Fibroblast of lung (primary cell): Measurements from ENCODE around the gene C6orf141. TPM values are rescaled to one million over a fixed set of nuclear protein-coding genes. Genes with fewer than 3 reads are reported as not detected.

Source experiments
- DNase-seq, 2 donors: peaks; one replicate each; pipeline versions ENCODE4 v3.0.0 to v3.0.0-alpha.2; 2010; ENCODE audit warnings: low read depth in 2 of 2
- H2AFZ ChIP-seq: 2 replicates; pipeline ENCODE4 v1.5.1; 2012; ENCODE audit warnings: low read length, control low read depth, inconsistent platforms
- H3K27ac ChIP-seq: 2 replicates; pipeline ENCODE4 v1.5.1; 2011; ENCODE audit warnings: low read length, control low read depth; ENCODE audit not compliant: insufficient read depth
- H3K27me3 ChIP-seq: 2 replicates; pipeline ENCODE4 v1.5.1; 2011; ENCODE audit warnings: mild to moderate bottlenecking, low read length; ENCODE audit not compliant: control insufficient read depth, insufficient read depth
- H3K36me3 ChIP-seq: 2 replicates; pipeline ENCODE4 v1.5.1; 2011; ENCODE audit warnings: low read length; ENCODE audit not compliant: control insufficient read depth, insufficient read depth
- H3K4me1 ChIP-seq: 2 replicates; pipeline ENCODE4 v1.5.1; 2011; ENCODE audit warnings: low read length; ENCODE audit not compliant: control insufficient read depth, insufficient read depth; ENCODE audit errors: extremely low read depth
- H3K4me2 ChIP-seq: 2 replicates; pipeline ENCODE4 v1.5.1; 2011; ENCODE audit warnings: low read length, control low read depth; ENCODE audit not compliant: insufficient read depth; ENCODE audit errors: extremely low read depth
- H3K4me3 ChIP-seq, 4 experiments: fragments of 200-600 bp in 1 of 4; sonication (generic) in 1 of 4; replicated peaks in 1 of 4; 2 replicates each; pipeline ENCODE4 v1.5.1; 2011 to 2016; ENCODE audit warnings: low read length in 4 of 4, low read depth in 3 of 4, mild to moderate bottlenecking in 3 of 4, control low read depth in 2 of 4, inconsistent platforms in 1 of 4, mixed read lengths in 1 of 4; ENCODE audit not compliant: insufficient read depth in 1 of 4; ENCODE audit errors: control extremely low read depth in 1 of 4
- H3K79me2 ChIP-seq: 2 replicates; pipeline ENCODE4 v1.5.1; 2012; ENCODE audit warnings: mild to moderate bottlenecking, low read length, inconsistent platforms; ENCODE audit not compliant: control insufficient read depth, insufficient read depth
- H3K9ac ChIP-seq: 2 replicates; pipeline ENCODE4 v1.5.1; 2011; ENCODE audit warnings: mild to moderate bottlenecking, low read length, control low read depth; ENCODE audit not compliant: insufficient read depth
- H3K9me3 ChIP-seq: 2 replicates; pipeline ENCODE4 v1.5.1; 2012; ENCODE audit warnings: low read depth, low read length; ENCODE audit not compliant: control insufficient read depth, insufficient read depth
- H4K20me1 ChIP-seq: 2 replicates; pipeline ENCODE4 v1.5.1; 2011; ENCODE audit warnings: low read length; ENCODE audit not compliant: control insufficient read depth, insufficient read depth; ENCODE audit errors: extremely low read depth
- CTCF ChIP-seq, 2 donors: IDR thresholded peaks in 1 of 2; conservative IDR thresholded peaks in 1 of 2; 1 replicate in 1 of 2; 2 replicates in 1 of 2; pipeline ENCODE4 v1.5.1; 2011 to 2012; ENCODE audit warnings: low read length in 2 of 2, control low read depth in 1 of 2, inconsistent platforms in 1 of 2, low read depth in 1 of 2, mild to moderate bottlenecking in 1 of 2
- EZH2 ChIP-seq: IDR thresholded peaks from 2 replicates; pipeline ENCODE4 v1.5.1; 2012; ENCODE audit warnings: low read length, control low read depth, mild to moderate bottlenecking; ENCODE audit errors: missing control alignments
- polyA plus RNA-seq, 2 donors: library from polyadenylated mRNA; depleted of rRNA in 1 of 2; stranded (reverse) in 1 of 2; unstranded in 1 of 2; fragments of >200 nt; gene quantifications; 2 replicates each; pipeline ENCODE4 v1.2.1, GENCODE V29; 2011 to 2012; ENCODE audit warnings: missing spikeins in 1 of 2
- total RNA-seq: library from RNA; depleted of rRNA; stranded (reverse); fragments of >200 nt; gene quantifications from 2 replicates; pipeline ENCODE4 v1.2.1, GENCODE V29; 2014

Gene C6orf141
- total and polyA plus RNA-seq, 2 donors (not counting 1 experiment from before 2014, with no cell fraction given), result 0.06 to 0.33 TPM

GRCh38 chr6:49515485-49516146 is 34.9 kb upstream of the C6orf141 start:
- H2AFZ ChIP-seq, result no peak overlapping the region
- no peak overlapping the region for H3K4me2 ChIP-seq
- H3K4me1 ChIP-seq, result no peaks in the 10 kb centered on the region
- H3K9me3 ChIP-seq, result no peaks in the 10 kb centered on the region
- TF ChIP-seq EZH2, result no peak
- no peak for TF ChIP-seq CTCF (conservative IDR thresholded peaks at IDR 0.05 in 1 of 2, IDR thresholded peaks at IDR 0.05 in 1 of 2; ENCODE audit: low read depth in 1 of 2, low read length in 2 of 2)
- H4K20me1 ChIP-seq, result no peaks in the 10 kb centered on the region
- no peaks in the 10 kb centered on the region for H3K36me3 ChIP-seq
- H3K27ac ChIP-seq, result no peak overlapping the region
- no peak overlapping the region for H3K9ac ChIP-seq
- H3K4me3 ChIP-seq, result no peak overlapping the region
- no peak for DNase-seq
- H3K79me2 ChIP-seq, result no peaks in the 10 kb centered on the region
- H3K27me3 ChIP-seq, result no peaks in the 10 kb centered on the region

GRCh38 chr6:49516147-49516505 is 34.3 kb upstream of the C6orf141 start:
- no peaks in the 10 kb centered on the region for H3K36me3 ChIP-seq
- H3K9me3 ChIP-seq, result no peaks in the 10 kb centered on the region
- no peaks in the 10 kb centered on the region for H3K4me1 ChIP-seq
- TF ChIP-seq EZH2 (no peak), CTCF (conservative IDR thresholded peaks at IDR 0.05 in 1 of 2, IDR thresholded peaks at IDR 0.05 in 1 of 2; ENCODE audit: low read depth in 1 of 2, low read length in 2 of 2) (no peak)
- no peak overlapping the region for H3K4me2 ChIP-seq
- H3K27me3 ChIP-seq, result no peaks in the 10 kb centered on the region
- no peak overlapping the region for H3K9ac ChIP-seq
- no peak overlapping the region for H2AFZ ChIP-seq
- DNase-seq, result no peak
- no peaks in the 10 kb centered on the region for H4K20me1 ChIP-seq
- no peaks in the 10 kb centered on the region for H3K79me2 ChIP-seq
- H3K4me3 ChIP-seq, result no peak overlapping the region
- H3K27ac ChIP-seq, result no peak overlapping the region

GRCh38 chr6:49517919-49518318 is 32.5 kb upstream of the C6orf141 start:
- no peak for DNase-seq
- Histone ChIP-seq H3K4me1 (no peaks in the 10 kb centered on the region), H3K27ac (no peak overlapping the region), H3K9me3 (no peaks in the 10 kb centered on the region), H3K79me2 (no peaks in the 10 kb centered on the region), H3K4me2 (no peak overlapping the region), H3K9ac (no peak overlapping the region), H2AFZ (no peak overlapping the region), H3K36me3 (no peaks in the 10 kb centered on the region), H3K4me3 (no peak overlapping the region), H3K27me3 (no peaks in the 10 kb centered on the region), H4K20me1 (no peaks in the 10 kb centered on the region)
- TF ChIP-seq CTCF (conservative IDR thresholded peaks at IDR 0.05 in 1 of 2, IDR thresholded peaks at IDR 0.05 in 1 of 2; ENCODE audit: low read depth in 1 of 2, low read length in 2 of 2), result no peak
- no peak for TF ChIP-seq EZH2
